ENCODE results near the gene PIP4K2A. TPM values are rescaled to one million over a fixed set of nuclear protein-coding genes. Genes with fewer than 3 reads are reported as not detected.

Gene PIP4K2A
- total RNA-seq, 2 donors from 2014 or later: 87.7 to 137 TPM

GRCh38 chr10:22628309-22628708 is 86.1 kb downstream of the PIP4K2A start:
- no peaks in the 10 kb centered on the region for H3K36me3 Mint-ChIP-seq
- DNase-seq (ENCODE audit: low spot score in 2 of 2) (no peak), ATAC-seq (no peak)
- H3K9me3 Mint-ChIP-seq: no peaks in the 10 kb centered on the region
- peak overlapping the region in 1 of 2 donors; percentile 33 for H3K27ac Mint-ChIP-seq

- peaks cover 0 to 6% of the 10 kb centered on the region in 2 donors for H3K36me3 Mint-ChIP-seq
- ATAC-seq: no peak
- peak overlapping the region; percentile 3 to 80 for H3K27ac Mint-ChIP-seq
- H3K9me3 Mint-ChIP-seq: no peaks in the 10 kb centered on the region
- DNase-seq (ENCODE audit: low spot score in 2 of 2): no peak
Measured at GRCh38 chr10:22626784-22627183, 87.6 kb downstream of the PIP4K2A start.

- no peaks in the 10 kb centered on the region for H3K9me3 Mint-ChIP-seq
- peaks cover 0 to 6% of the 10 kb centered on the region in 2 donors for H3K36me3 Mint-ChIP-seq
- peak overlapping the region; percentile 23 to 50 for H3K27ac Mint-ChIP-seq
- DNase-seq (ENCODE audit: low spot score in 2 of 2) (no peak), ATAC-seq (no peak)
Measured at GRCh38 chr10:22625516-22626290, 88.7 kb downstream of the PIP4K2A start.

GRCh38 chr10:22624287-22624738 is 90.1 kb downstream of the PIP4K2A start:
- ATAC-seq: peak in 1 of 2 donors; percentile 21
- H3K9me3 Mint-ChIP-seq: no peaks in the 10 kb centered on the region
- H3K36me3 Mint-ChIP-seq: peaks cover 0 to 11% of the 10 kb centered on the region in 2 donors
- H3K27ac Mint-ChIP-seq: peak overlapping the region in 1 of 2 donors; percentile 91
- DNase-seq (ENCODE audit: low spot score in 2 of 2): no peak

- H3K36me3 Mint-ChIP-seq: peaks cover 0 to 15% of the 10 kb centered on the region in 2 donors
- H3K27ac Mint-ChIP-seq: peak overlapping the region in 1 of 2 donors; percentile 91
- DNase-seq (ENCODE audit: low spot score in 2 of 2) (no peak), ATAC-seq (peak; percentile 42)
- H3K9me3 Mint-ChIP-seq: no peaks in the 10 kb centered on the region
Measured at GRCh38 chr10:22623633-22624253, 90.6 kb downstream of the PIP4K2A start.

- Mint-ChIP-seq H3K36me3 (peaks cover 0 to 17% of the 10 kb centered on the region in 2 donors), H3K27ac (peak overlapping the region in 1 of 2 donors; percentile 15), H3K9me3 (no peaks in the 10 kb centered on the region)
- ATAC-seq (no peak), DNase-seq (ENCODE audit: low spot score in 2 of 2) (no peak)
Measured at GRCh38 chr10:22622242-22622806, 92.1 kb downstream of the PIP4K2A start.

GRCh38 chr10:22621726-22622125 is 92.7 kb downstream of the PIP4K2A start:
- ATAC-seq: no peak
- Mint-ChIP-seq H3K27ac (peak overlapping the region in 1 of 2 donors; percentile 15), H3K9me3 (no peaks in the 10 kb centered on the region)

GRCh38 chr10:22620929-22621328 is 93.4 kb downstream of the PIP4K2A start:
- no peak for ATAC-seq
- no peak for DNase-seq (ENCODE audit: low spot score in 2 of 2)
- H3K9me3 Mint-ChIP-seq: no peaks in the 10 kb centered on the region
- peak overlapping the region in 1 of 2 donors; percentile 49 for H3K27ac Mint-ChIP-seq
- H3K36me3 Mint-ChIP-seq: peaks cover 0 to 17% of the 10 kb centered on the region in 2 donors

More at GRCh38 chr10:22621726-22622125, 92.7 kb downstream of the PIP4K2A start:
- H3K36me3 Mint-ChIP-seq: peaks cover 0 to 17% of the 10 kb centered on the region in 2 donors
- DNase-seq (ENCODE audit: low spot score in 2 of 2): no peak

- Mint-ChIP-seq H3K36me3 (peaks cover 0 to 17% of the 10 kb centered on the region in 2 donors), H3K9me3 (no peaks in the 10 kb centered on the region), H3K27ac (peak overlapping the region; percentile 49 to 81)
- ATAC-seq (peak; percentile 52 to 56), DNase-seq (ENCODE audit: low spot score in 2 of 2) (no peak)
Measured at GRCh38 chr10:22620140-22620857, 94.1 kb downstream of the PIP4K2A start.

GRCh38 chr10:22619101-22619500 is 95.3 kb downstream of the PIP4K2A start:
- Mint-ChIP-seq H3K27ac (peak overlapping the region; percentile 66 to 95), H3K36me3 (peaks cover 0 to 17% of the 10 kb centered on the region in 2 donors), H3K9me3 (no peaks in the 10 kb centered on the region)
- DNase-seq (ENCODE audit: low spot score in 2 of 2) (no peak), ATAC-seq (no peak)

- ATAC-seq: peak; percentile 47 to 72
- peaks cover 0 to 23% of the 10 kb centered on the region in 2 donors for H3K36me3 Mint-ChIP-seq
- H3K27ac Mint-ChIP-seq: peak overlapping the region; percentile 66 to 95
- no peak for DNase-seq (ENCODE audit: low spot score in 2 of 2)
- H3K9me3 Mint-ChIP-seq: no peaks in the 10 kb centered on the region
Measured at GRCh38 chr10:22618078-22618785, 96.1 kb downstream of the PIP4K2A start.

- ATAC-seq (no peak), DNase-seq (ENCODE audit: low spot score in 2 of 2) (no peak)
- Mint-ChIP-seq H3K27ac (peak overlapping the region; percentile 47 to 66), H3K36me3 (peaks cover 0 to 26% of the 10 kb centered on the region in 2 donors), H3K9me3 (no peaks in the 10 kb centered on the region)
Measured at GRCh38 chr10:22617516-22617915, 96.9 kb downstream of the PIP4K2A start.

GRCh38 chr10:22617051-22617450 is 97.3 kb downstream of the PIP4K2A start:
- H3K27ac Mint-ChIP-seq: no peak overlapping the region
- no peak for ATAC-seq
- H3K36me3 Mint-ChIP-seq: peaks cover 0 to 28% of the 10 kb centered on the region in 2 donors
- H3K9me3 Mint-ChIP-seq: no peaks in the 10 kb centered on the region
- DNase-seq (ENCODE audit: low spot score in 2 of 2): no peak

- DNase-seq (ENCODE audit: low spot score in 2 of 2) (no peak), ATAC-seq (peak in 1 of 2 donors; percentile 10)
- Mint-ChIP-seq H3K36me3 (peaks cover 0 to 28% of the 10 kb centered on the region in 2 donors), H3K9me3 (no peaks in the 10 kb centered on the region), H3K27ac (peak overlapping the region; percentile 71 to 75)
Measured at GRCh38 chr10:22615819-22616499, 98.4 kb downstream of the PIP4K2A start.

- DNase-seq (ENCODE audit: low spot score in 2 of 2) (no peak), ATAC-seq (no peak)
- Mint-ChIP-seq H3K36me3 (peaks cover 5 to 35% of the 10 kb centered on the region in 2 donors), H3K27ac (peak overlapping the region in 1 of 2 donors; percentile 71), H3K9me3 (peaks cover under 1 to 2% of the 10 kb centered on the region in 2 donors)
Measured at GRCh38 chr10:22615101-22615500, 99.3 kb downstream of the PIP4K2A start.

Data from activated naive CD4-positive, alpha-beta T cell treated with anti-CD3 and anti-CD28 coated beads, Interleukin-2, amount 50 U/mL, for 72 hours (primary cell).